PC-9 (cell line): ENCODE measurements around the gene PLA2G3.

Experiments used
- EZH2 ChIP-seq: fragments of 200-600 bp; sonication (generic); IDR thresholded peaks from 2 replicates; pipeline ENCODE4 v1.8.0; 2017; ENCODE audit warnings: antibody characterized with exemption, low read depth
- TF ChIP-seq, protein P1 (sequence below): fragments of 200-600 bp; sonication (generic); conservative IDR thresholded peaks from 2 replicates; pipeline ENCODE4 v1.6.1; 2017; ENCODE audit warnings: mixed run types, antibody characterized with exemption, mild to moderate bottlenecking, moderate library complexity

GRCh38 chr22:31122532-31123291 is 17.6 kb downstream of the PLA2G3 start, which contains the start of gene INPP5J:
- TF ChIP-seq, protein P1, sequence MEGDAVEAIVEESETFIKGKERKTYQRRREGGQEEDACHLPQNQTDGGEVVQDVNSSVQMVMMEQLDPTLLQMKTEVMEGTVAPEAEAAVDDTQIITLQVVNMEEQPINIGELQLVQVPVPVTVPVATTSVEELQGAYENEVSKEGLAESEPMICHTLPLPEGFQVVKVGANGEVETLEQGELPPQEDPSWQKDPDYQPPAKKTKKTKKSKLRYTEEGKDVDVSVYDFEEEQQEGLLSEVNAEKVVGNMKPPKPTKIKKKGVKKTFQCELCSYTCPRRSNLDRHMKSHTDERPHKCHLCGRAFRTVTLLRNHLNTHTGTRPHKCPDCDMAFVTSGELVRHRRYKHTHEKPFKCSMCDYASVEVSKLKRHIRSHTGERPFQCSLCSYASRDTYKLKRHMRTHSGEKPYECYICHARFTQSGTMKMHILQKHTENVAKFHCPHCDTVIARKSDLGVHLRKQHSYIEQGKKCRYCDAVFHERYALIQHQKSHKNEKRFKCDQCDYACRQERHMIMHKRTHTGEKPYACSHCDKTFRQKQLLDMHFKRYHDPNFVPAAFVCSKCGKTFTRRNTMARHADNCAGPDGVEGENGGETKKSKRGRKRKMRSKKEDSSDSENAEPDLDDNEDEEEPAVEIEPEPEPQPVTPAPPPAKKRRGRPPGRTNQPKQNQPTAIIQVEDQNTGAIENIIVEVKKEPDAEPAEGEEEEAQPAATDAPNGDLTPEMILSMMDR, result no peak
- TF ChIP-seq EZH2, result no peak
